GM21576 (cell line): ENCODE data around the gene PLAC1.

Source experiments
- ATAC-seq: cut with Tn5 transposase; IDR thresholded peaks from one replicate; pipeline ENCODE4 v1.9.1; 2021; ENCODE audit warnings: mild to moderate bottlenecking, moderate library complexity; ENCODE audit not compliant: unreplicated experiment

PLAC1 gene

GRCh38 chrX:134658002-134658759, at the start of gene PLAC1:
Gene PLAC1 (minus strand): TSS chrX:134658471. CDS start chrX:134566682, 91,789 bp downstream.
- ATAC-seq, result no peak

DNA sequence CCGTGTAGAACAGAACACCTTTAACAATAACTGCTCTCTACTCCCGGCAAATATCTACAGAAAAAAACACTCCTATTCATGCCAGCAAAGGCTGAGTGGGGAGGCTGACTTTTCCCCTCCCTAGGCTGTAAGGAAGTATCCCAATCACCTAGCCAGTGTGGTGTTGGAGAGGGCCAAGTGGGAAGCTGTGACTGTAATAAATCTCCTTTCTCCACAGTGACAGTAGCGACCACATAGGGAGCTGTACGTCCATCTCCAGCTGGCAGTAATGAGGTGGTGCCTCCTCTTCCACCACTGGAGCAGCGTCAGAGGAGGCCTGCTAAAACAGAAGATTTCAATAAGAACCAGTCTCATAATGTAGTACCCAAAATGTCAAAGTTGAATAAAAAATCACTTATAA, 47.9 kb upstream of the PLAC1 start:
- no peak for ATAC-seq

GRCh38 chrX:134695999-134696398, 37.7 kb upstream of the PLAC1 start:
- no peak for ATAC-seq

GRCh38 chrX:134694333-134695322, 36.4 kb upstream of the PLAC1 start:
- ATAC-seq, result no peak

DNA sequence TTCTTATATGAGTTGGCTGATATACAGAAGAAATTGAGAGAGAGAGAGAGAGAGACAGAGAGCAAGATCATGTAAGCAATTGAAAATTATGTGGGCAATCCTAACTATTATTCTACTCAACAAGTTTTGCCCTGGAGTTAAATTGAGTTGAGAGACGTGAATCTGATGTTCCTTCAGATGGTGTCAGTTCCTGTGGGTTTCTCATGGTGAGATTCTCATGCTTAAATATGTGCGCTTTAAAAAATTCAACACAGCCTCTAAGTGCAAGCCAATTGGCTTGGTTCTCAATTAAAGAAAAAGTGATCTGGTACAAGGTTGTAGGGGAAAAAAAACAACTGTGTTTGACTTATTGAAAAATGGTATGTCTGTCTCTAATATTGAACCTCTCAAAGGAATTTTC, 35.4 kb upstream of the PLAC1 start:
- ATAC-seq, result no peak

GRCh38 chrX:134692990-134693389, 34.7 kb upstream of the PLAC1 start:
- no peak for ATAC-seq

GRCh38 chrX:134692233-134692632, 34.0 kb upstream of the PLAC1 start:
- ATAC-seq, result no peak

DNA sequence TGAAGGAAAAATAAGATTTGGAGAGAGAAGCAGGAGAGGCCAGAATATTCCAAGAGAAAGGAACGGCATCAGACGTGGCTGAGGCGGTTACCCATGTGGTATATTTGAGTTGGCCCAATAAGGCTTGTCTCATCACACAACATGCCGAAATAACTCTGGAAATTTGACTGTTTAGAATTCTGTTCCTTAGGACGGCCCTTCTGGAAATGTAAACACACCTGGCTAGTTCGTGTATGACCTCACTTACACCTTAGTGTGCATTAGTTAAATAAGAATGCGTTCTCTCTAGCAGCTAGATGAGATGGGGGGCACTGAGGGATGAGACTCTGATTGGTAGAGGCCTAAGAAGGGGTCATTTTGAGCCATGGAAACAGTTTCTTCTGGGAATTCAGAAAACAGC, 33.2 kb upstream of the PLAC1 start:
- no peak for ATAC-seq

GRCh38 chrX:134688839-134689238, 30.6 kb upstream of the PLAC1 start:
- ATAC-seq, result no peak

GRCh38 chrX:134688031-134688823, 30.0 kb upstream of the PLAC1 start:
- ATAC-seq, result no peak

DNA sequence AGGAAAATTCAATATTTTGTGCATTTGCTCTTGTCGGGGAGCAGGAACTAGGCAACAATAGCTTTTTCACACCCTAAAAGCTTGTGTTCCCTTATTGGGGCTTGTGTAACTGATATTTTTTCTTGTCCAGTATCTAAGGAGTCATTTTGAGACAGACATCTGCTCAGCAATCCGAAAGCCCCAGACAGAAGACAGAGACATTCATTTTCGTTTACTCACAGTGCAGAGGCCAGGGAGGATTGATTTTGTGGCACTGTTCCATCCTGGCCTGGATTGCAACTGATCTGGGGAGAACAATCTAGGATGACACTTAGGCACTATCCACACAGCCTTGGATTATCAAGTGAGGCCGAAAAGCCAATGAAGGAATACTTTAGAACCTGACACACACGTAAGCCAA, 27.4 kb upstream of the PLAC1 start:
- no peak for ATAC-seq

DNA sequence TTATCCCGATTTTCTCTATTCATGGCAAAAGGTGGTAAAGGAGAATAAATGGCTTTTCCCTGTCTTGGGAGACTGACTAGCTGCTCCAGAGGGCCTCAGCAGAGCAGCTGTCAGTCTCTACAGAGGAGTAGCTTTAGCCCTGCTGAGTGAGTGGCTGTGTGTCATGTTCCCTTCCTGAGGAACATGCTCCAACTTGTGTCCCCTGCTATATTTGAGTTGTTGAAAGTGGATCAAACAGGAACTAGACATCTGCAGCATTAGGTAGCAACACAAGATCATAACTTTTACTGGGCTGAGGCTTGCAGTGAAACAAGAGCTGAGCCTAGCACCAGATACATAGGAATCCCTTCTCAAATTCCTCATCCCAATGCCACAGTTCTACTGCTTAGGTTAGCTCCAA, 26.7 kb upstream of the PLAC1 start:
- ATAC-seq, result no peak

DNA sequence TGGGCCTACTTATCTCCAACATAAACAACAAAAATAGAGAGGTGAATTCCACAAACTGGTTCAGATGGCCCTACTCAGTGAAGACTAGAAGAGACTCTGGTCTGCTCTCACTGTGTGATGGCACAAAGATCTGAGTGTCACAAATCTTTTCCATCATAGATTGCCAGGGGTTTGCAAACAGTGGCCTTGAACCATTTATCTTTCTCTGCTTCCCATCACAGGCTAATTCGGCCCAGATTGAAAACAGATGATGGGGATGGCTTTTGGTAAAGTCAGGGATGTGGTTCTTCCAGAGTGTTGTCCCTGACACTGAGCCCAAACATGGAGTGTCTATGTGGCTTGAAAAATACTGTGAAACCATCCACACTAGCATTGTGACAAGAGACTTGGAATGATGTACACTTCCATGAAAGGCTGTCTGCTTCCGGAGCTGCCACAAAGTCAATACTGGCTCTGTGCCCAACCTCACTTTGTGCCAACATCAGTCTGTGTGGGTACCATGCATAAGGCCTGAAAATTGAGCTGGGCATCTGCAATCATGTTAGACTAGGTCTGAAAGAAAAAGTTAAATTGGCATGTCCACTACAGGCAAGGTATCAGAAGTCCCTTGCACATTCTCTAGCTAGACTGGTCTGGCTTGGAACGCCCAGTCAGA, 25.2 kb upstream of the PLAC1 start:
- ATAC-seq, result no peak

GRCh38 chrX:134682081-134682480, 23.8 kb upstream of the PLAC1 start:
- no peak for ATAC-seq

GRCh38 chrX:134679644-134680043, 21.4 kb upstream of the PLAC1 start:
- ATAC-seq, result no peak

DNA sequence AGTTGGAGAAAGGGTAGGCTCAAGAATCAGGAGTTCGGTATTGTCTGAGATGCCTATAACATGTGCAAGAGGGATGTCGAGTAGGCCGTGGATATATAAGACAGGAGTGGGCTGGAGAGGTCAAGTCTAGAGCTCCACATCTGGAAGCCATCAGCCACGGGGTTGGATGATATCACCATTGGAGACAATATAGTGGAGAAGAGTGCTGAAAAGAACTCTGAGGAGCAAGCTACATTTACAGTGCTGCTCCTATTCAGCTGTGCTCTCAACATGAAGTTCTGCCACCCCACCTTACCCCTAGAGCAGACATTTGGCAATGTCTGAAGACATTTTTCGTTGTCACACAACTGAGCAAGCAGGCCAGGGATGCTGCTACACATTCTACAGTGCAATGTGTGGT, 20.9 kb upstream of the PLAC1 start:
- no peak for ATAC-seq

GRCh38 chrX:134677332-134677731, 19.1 kb upstream of the PLAC1 start:
- no peak for ATAC-seq

DNA sequence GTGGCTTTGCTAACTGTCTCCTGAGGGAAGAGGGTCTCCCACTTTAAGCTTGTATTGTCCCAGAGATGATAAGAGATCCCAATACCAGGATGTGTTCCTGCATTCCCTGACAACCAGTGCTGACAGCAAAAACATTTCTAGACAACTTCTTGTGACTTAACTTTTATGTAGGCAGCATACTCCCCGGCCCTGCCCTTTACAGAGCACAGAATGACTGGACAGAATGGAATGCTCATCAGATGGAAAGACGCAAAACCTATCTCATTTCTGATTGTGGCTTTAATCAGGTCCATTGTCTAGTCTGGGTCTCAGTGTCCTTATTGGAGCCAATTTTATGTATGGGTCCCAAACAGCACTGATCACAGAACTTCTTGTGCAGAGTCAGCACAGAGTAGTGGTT, 18.2 kb upstream of the PLAC1 start:
- no peak for ATAC-seq

GRCh38 chrX:134673123-134673522, 14.9 kb upstream of the PLAC1 start:
- ATAC-seq, result no peak

GRCh38 chrX:134672101-134672500, 13.8 kb upstream of the PLAC1 start:
- no peak for ATAC-seq

DNA sequence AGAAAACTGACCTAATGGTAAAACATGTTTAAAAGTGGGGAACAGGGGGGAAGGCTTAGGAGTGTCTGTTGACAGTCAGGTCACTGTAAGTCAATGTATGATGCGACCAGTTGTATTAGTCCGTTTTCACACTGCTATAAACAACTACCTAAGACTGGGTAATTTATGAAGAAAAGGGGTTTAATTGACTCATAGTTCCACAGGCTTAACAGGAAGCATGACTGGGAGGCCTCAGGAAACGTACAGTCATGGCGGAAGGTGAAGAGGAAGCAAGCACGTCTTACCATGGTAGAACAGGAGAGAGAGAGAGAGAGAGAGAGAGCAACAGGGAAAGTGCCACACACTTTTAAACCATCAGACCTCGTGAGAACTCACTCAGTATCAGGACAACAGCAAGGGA, 13.0 kb upstream of the PLAC1 start:
- no peak for ATAC-seq
